ENCODE results near the gene ZNF408. TPM values are rescaled to one million over a fixed set of nuclear protein-coding genes. Genes with fewer than 3 reads are reported as not detected.
"Not testable (repeated sequence)": the region's sequence is repeated elsewhere in the genome, so short reads cannot be mapped to it uniquely, and the experiment has no call there.

ZNF408 gene
- 4.3 and 7.8 TPM in 2 replicates for total RNA-seq

GRCh38 chr11:46700241-46701077 lies at the start of gene ZNF408, which contains the start of gene ARHGAP1:
TSS of gene ZNF408 (plus strand) at chr11:46701031. CDS start at chr11:46701048, 17 bp downstream.
TSS of gene ARHGAP1 (minus strand) at chr11:46700619. CDS start at chr11:46696107, 4,512 bp downstream.
- peak; percentile 97 for DNase-seq (ENCODE audit: low read depth)

GRCh38 chr11:46655631-46656030 lies 45.2 kb upstream of the ZNF408 start:
- DNase-seq (ENCODE audit: low read depth), result no peak

GRCh38 chr11:46657186-46657585 lies 43.6 kb upstream of the ZNF408 start:
- DNase-seq (ENCODE audit: low read depth), result no peak

GRCh38 chr11:46658259-46658658 lies 42.6 kb upstream of the ZNF408 start:
- peak; percentile 44 for DNase-seq (ENCODE audit: low read depth)

- peak; percentile 87 for DNase-seq (ENCODE audit: low read depth)
These were observed 40.9 kb upstream of the ZNF408 start for GRCh38 chr11:46659908-46660307.

GRCh38 chr11:46661836-46662235 lies 39.0 kb upstream of the ZNF408 start:
- no peak for DNase-seq (ENCODE audit: low read depth)

GRCh38 chr11:46662366-46662765 lies 38.5 kb upstream of the ZNF408 start:
- DNase-seq (ENCODE audit: low read depth), result no peak

GRCh38 chr11:46663277-46663940 lies 37.4 kb upstream of the ZNF408 start:
- no peak for DNase-seq (ENCODE audit: low read depth)

- no peak for DNase-seq (ENCODE audit: low read depth)
These were observed 36.2 kb upstream of the ZNF408 start for GRCh38 chr11:46664612-46665011.

GRCh38 chr11:46665356-46665755 lies 35.5 kb upstream of the ZNF408 start:
- no peak for DNase-seq (ENCODE audit: low read depth)

- DNase-seq (ENCODE audit: low read depth), result no peak
These were observed 34.3 kb upstream of the ZNF408 start for GRCh38 chr11:46666516-46666915.

GRCh38 chr11:46667043-46667481 lies 33.8 kb upstream of the ZNF408 start:
- DNase-seq (ENCODE audit: low read depth), result no peak

GRCh38 chr11:46668480-46669085 lies 32.2 kb upstream of the ZNF408 start:
- DNase-seq (ENCODE audit: low read depth), result no peak

GRCh38 chr11:46669711-46670139 lies 31.1 kb upstream of the ZNF408 start:
- no peak for DNase-seq (ENCODE audit: low read depth)

- not testable (repeated sequence) for DNase-seq (ENCODE audit: low read depth)
These were observed 30.3 kb upstream of the ZNF408 start for GRCh38 chr11:46670521-46670920.

GRCh38 chr11:46671958-46672315 lies 28.9 kb upstream of the ZNF408 start:
- no peak for DNase-seq (ENCODE audit: low read depth)

GRCh38 chr11:46672381-46672839 lies 28.4 kb upstream of the ZNF408 start:
- DNase-seq (ENCODE audit: low read depth), result no peak

GRCh38 chr11:46673713-46674462 lies 26.9 kb upstream of the ZNF408 start:
- DNase-seq (ENCODE audit: low read depth), result no peak

- DNase-seq (ENCODE audit: low read depth), result peak; percentile 33
These were observed 26.2 kb upstream of the ZNF408 start for GRCh38 chr11:46674463-46675287.

GRCh38 chr11:46675288-46675851 lies 25.5 kb upstream of the ZNF408 start:
- peak; percentile 84 for DNase-seq (ENCODE audit: low read depth)

All from renal cortical epithelial cell (primary cell).